ENCODE results near the gene PTPRG. TPM values are rescaled to one million over a fixed set of nuclear protein-coding genes. Genes with fewer than 3 reads are reported as not detected.

Gene PTPRG
- total and polyA plus RNA-seq, 10 of the 15 experiments (the other 5 are each of a cell fraction or from before 2014, with no cell fraction given) = 0.29 to 20.7 (median 1.4) TPM

DNA sequence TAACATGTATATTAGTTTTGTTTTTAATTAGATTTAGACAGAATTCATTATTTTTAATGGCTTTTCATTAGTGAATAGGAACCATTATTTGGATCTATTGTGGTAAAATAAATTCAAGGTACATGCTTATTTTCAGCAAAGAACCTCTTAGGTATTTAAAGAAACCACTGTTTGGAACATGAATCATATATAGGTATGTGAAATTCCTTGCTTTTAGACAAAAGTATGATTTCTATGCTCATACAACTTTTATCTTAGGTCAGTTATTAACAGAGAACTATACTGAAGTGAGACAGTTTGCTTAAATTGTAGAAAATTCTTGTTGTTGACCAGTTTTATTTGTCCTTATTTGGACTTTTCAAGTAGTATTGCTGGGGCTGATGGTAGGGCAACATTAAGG is 422.1 kb downstream of the PTPRG start (continued):
- TF ChIP-seq, protein P1, sequence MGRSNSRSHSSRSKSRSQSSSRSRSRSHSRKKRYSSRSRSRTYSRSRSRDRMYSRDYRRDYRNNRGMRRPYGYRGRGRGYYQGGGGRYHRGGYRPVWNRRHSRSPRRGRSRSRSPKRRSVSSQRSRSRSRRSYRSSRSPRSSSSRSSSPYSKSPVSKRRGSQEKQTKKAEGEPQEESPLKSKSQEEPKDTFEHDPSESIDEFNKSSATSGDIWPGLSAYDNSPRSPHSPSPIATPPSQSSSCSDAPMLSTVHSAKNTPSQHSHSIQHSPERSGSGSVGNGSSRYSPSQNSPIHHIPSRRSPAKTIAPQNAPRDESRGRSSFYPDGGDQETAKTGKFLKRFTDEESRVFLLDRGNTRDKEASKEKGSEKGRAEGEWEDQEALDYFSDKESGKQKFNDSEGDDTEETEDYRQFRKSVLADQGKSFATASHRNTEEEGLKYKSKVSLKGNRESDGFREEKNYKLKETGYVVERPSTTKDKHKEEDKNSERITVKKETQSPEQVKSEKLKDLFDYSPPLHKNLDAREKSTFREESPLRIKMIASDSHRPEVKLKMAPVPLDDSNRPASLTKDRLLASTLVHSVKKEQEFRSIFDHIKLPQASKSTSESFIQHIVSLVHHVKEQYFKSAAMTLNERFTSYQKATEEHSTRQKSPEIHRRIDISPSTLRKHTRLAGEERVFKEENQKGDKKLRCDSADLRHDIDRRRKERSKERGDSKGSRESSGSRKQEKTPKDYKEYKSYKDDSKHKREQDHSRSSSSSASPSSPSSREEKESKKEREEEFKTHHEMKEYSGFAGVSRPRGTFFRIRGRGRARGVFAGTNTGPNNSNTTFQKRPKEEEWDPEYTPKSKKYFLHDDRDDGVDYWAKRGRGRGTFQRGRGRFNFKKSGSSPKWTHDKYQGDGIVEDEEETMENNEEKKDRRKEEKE (IDR thresholded peaks at IDR 0.05) = no peak
- TF ChIP-seq PAX8 (IDR thresholded peaks at IDR 0.05) (no peak), SUPT20H (IDR thresholded peaks at IDR 0.05; ENCODE audit: borderline replicate concordance, control insufficient read depth, low read depth, low read length) (no peak), CHD4 (IDR thresholded peaks at IDR 0.05) (no peak)

DNA sequence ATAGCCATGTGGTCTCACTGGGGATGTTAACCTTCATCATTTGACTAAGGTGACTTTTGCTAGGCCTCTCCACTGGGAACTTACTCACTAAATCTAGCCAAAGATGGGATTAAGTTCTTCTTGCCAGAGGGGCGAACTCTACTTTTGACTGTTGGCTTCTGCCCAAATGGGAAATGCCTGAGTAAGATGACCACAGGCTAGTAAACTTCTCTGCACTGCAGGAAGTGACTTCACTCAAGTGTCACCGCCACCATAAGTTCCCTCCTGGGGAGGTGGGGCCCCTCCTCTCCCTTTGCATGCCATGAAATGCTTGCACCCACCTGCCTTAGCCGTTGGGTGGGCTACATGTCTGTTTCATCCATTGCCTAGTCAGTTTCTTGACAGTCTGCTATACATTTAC is 423.6 kb downstream of the PTPRG start:
- SMC1A ChIA-PET (ENCODE audit: uncharacterized antibody, unreplicated experiment) = interaction anchor here (1.0 to 1.2 kb wide), 2 partner anchors 9 to 47 kb away, joined by 3 read pairs; no protein-coding TSS in a partner anchor
- FAIRE-seq (no peak), DNase-seq (ENCODE audit: low read depth, low spot score) (no peak)
- TF ChIP-seq TCF7 (IDR thresholded peaks at IDR 0.05; ENCODE audit: borderline replicate concordance) (no peak), IRF4 (IDR thresholded peaks at IDR 0.05; ENCODE audit: low read depth, low read length) (no peak), NFYA (IDR thresholded peaks at IDR 0.05; ENCODE audit: borderline replicate concordance, low read depth, low read length) (no peak), SREBF2 (IDR thresholded peaks at IDR 0.05; ENCODE audit: low read length) (no peak), SUZ12 (IDR thresholded peaks at IDR 0.05; ENCODE audit: unreplicated experiment) (no peak), SP1 (IDR thresholded peaks at IDR 0.05; ENCODE audit: low read depth, low read length) (no peak), RCOR1 (conservative IDR thresholded peaks at IDR 0.05; ENCODE audit: low read depth, low read length) (no peak), PML (IDR thresholded peaks at IDR 0.05; ENCODE audit: low read length) (no peak), IKZF1 (conservative IDR thresholded peaks at IDR 0.05) (0 out of 2 replicates have a peak, but pooled peaks have one; percentile 31), DPF2 (IDR thresholded peaks at IDR 0.05) (no peak), STAT3 (IDR thresholded peaks at IDR 0.05; ENCODE audit: low read depth, low read length) (no peak), PAX5 (IDR thresholded peaks at IDR 0.05; ENCODE audit: borderline replicate concordance, low read depth, low read length) (no peak), FOXK2 (IDR thresholded peaks at IDR 0.05) (no peak)
- TF ChIP-seq, protein P2, sequence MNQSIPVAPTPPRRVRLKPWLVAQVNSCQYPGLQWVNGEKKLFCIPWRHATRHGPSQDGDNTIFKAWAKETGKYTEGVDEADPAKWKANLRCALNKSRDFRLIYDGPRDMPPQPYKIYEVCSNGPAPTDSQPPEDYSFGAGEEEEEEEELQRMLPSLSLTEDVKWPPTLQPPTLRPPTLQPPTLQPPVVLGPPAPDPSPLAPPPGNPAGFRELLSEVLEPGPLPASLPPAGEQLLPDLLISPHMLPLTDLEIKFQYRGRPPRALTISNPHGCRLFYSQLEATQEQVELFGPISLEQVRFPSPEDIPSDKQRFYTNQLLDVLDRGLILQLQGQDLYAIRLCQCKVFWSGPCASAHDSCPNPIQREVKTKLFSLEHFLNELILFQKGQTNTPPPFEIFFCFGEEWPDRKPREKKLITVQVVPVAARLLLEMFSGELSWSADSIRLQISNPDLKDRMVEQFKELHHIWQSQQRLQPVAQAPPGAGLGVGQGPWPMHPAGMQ (IDR thresholded peaks at IDR 0.05; ENCODE audit: borderline replicate concordance) = no peak

More for the DNA sequence above, 423.6 kb downstream of the PTPRG start:
- no peak overlapping the region for H3K4me3 ChIP-seq
- no peaks in the 10 kb centered on the region for H4K20me1 ChIP-seq (ENCODE audit: control insufficient read depth, insufficient read depth)
- intact Hi-C loops (cut with micrococcal nuclease; ENCODE audit: unreplicated experiment) = no loop called here
- no peaks in the 10 kb centered on the region for H3K27me3 ChIP-seq (replicated peaks in 1 of 2; ENCODE audit: control insufficient read depth in 2 of 2, insufficient read depth in 2 of 2, low read length in 1 of 2)
- RAD21 ChIA-PET (ENCODE audit: unreplicated experiment) = interaction anchor here (0.9 to 1.4 kb wide), 2 partner anchors 90 to 471 kb away, joined by 3 read pairs; no protein-coding TSS in a partner anchor
- H2AFZ ChIP-seq (ENCODE audit: control insufficient read depth, low read depth, low read length) = no peak overlapping the region
- no peaks in the 10 kb centered on the region for H3K36me3 ChIP-seq (ENCODE audit: control insufficient read depth in 2 of 2, insufficient read depth in 2 of 2, low read length in 1 of 2)
- no peaks in the 10 kb centered on the region for H3K79me2 ChIP-seq (ENCODE audit: control insufficient read depth, insufficient read depth, low read length)
- no peaks in the 10 kb centered on the region for H3K9me3 ChIP-seq (replicated peaks; ENCODE audit: control insufficient read depth, insufficient read depth, low read length)
- CTCF ChIA-PET = interaction anchor here (1.0 kb wide), 1 partner anchor 38 kb away, joined by 4 read pairs; no protein-coding TSS in a partner anchor
- no TSS peak for BruUV-seq (replicated peaks)
- no peaks in the 10 kb centered on the region for H3K4me1 ChIP-seq (ENCODE audit: control insufficient read depth, insufficient read depth, low read length)
- no peak overlapping the region for H3K4me2 ChIP-seq (ENCODE audit: control insufficient read depth, insufficient read depth)
- in situ Hi-C loops (cut with MboI) = no loop called here
- no peak overlapping the region for H3K9ac ChIP-seq (ENCODE audit: control insufficient read depth, insufficient read depth, low read length)
- POLR2A ChIA-PET = interaction anchor here (0.6 to 1.4 kb wide), 4 partner anchors 10 to 319 kb away, joined by 3 to 4 read pairs (median 3); no protein-coding TSS in a partner anchor
- WGBS (ENCODE audit: insufficient coverage, insufficient replicate concordance, low lambda C conversion rate, missing lambda C conversion rate) = 0% methylated on average over 3 of the region's 3 CpGs
- no peak overlapping the region for H3K27ac ChIP-seq (ENCODE audit: control insufficient read depth, insufficient read depth)
- peak; percentile 78 for ATAC-seq
